Measurements from ENCODE around the gene ASCC1. TPM values are rescaled to one million over a fixed set of nuclear protein-coding genes. Genes with fewer than 3 reads are reported as not detected.

Gene ASCC1
- total RNA-seq, 2 donors from 2014 or later = 14.8 to 38.3 TPM

DNA sequence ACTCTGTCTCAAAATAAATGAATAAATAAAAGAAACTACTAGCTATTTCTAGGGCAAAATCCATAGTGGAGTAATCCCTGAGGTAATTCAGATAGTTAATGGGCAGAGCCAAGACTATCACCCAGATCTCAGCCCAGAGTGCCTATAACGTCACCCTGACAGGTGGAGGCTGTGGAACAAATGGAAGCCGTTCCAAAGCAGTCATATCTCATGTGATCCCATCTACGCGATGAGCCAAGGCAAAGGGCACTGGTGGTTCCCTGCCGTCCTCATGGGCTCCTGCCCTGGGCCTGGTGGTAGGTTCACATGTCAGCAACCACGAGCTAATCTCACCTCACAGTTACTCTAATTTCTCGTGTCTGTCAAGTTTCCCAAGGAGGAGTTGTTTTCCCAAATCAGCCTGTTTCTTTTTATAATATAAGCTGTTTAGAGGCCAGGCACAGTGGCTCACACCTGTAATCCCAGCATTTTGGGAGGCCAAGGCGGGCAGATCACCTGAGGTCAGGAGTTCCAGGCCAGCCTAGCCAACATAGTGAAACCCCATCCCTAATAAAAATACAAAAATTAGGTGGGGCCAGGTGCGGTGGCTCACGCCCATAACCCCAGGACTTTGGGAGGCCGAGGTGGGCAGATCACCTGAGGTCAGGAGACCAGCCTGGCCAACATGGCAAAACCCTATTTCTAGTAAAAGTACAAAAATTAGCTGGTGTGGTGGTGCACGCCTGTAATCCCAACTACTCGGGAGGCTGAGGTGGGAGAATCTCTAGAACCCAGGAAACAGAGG lies 22.5 kb upstream of the ASCC1 start:
- no peak overlapping the region for H3K27ac ChIP-seq
- no peak for TF ChIP-seq POLR2AphosphoS5 (IDR thresholded peaks at IDR 0.05)
- TF ChIP-seq, protein P1, sequence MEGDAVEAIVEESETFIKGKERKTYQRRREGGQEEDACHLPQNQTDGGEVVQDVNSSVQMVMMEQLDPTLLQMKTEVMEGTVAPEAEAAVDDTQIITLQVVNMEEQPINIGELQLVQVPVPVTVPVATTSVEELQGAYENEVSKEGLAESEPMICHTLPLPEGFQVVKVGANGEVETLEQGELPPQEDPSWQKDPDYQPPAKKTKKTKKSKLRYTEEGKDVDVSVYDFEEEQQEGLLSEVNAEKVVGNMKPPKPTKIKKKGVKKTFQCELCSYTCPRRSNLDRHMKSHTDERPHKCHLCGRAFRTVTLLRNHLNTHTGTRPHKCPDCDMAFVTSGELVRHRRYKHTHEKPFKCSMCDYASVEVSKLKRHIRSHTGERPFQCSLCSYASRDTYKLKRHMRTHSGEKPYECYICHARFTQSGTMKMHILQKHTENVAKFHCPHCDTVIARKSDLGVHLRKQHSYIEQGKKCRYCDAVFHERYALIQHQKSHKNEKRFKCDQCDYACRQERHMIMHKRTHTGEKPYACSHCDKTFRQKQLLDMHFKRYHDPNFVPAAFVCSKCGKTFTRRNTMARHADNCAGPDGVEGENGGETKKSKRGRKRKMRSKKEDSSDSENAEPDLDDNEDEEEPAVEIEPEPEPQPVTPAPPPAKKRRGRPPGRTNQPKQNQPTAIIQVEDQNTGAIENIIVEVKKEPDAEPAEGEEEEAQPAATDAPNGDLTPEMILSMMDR (IDR thresholded peaks at IDR 0.05) = no peak
- TF ChIP-seq POLR2A (IDR thresholded peaks at IDR 0.05) = no peak
- H3K4me1 ChIP-seq (replicated peaks) = no peaks in the 10 kb centered on the region
- no peaks in the 10 kb centered on the region for H3K9me3 ChIP-seq
- intact Hi-C loops (cut with DNase I) = no loop called here
- DNase-seq (ENCODE audit: low spot score) = no peak
- H3K4me3 ChIP-seq = no peak overlapping the region
- WGBS = 91% methylated on average over 13 of the region's 13 CpGs
- no peaks in the 10 kb centered on the region for H3K27me3 ChIP-seq (replicated peaks; ENCODE audit: insufficient read depth)
- peaks cover 6 to 9% of the 10 kb centered on the region in 2 donors for H3K36me3 ChIP-seq

DNA sequence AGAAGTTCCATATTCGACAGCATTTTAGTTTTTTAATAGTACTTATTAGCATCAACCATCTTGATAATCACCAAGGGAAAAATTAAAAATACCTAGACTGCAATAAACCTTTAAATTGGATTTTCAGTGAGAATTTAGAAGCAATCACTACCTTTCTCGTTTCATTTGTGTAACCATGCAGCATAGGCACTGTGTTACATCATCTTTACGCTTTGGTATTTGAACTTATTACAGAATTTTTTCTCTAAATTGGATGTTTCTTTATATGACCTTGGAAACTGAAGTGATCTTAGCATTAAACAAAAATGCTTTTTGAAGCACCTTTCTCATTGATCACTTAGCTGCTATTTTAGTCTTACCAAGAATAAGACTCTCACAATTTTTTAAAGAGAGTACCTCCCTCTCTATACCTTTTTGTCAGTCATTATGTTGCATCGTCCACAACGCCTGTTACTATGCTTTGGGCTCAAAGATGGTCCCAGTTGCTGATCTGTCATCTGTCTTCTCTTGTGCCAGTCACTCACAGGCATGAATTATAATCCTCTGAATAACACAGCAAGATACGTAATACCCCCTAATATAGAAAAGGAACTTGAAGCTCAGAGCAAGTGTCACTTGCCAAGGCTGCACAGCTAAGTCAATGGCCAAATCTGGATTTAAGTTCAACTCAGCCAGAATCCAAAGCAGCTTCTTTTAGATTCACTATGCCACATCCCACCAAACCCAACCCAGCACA lies 19.6 kb upstream of the ASCC1 start:
- Histone ChIP-seq H3K27ac (no peak overlapping the region), H3K27me3 (replicated peaks; ENCODE audit: insufficient read depth) (no peaks in the 10 kb centered on the region), H3K36me3 (peaks cover 6 to 19% of the 10 kb centered on the region in 2 donors), H3K9me3 (no peaks in the 10 kb centered on the region), H3K4me1 (replicated peaks) (no peaks in the 10 kb centered on the region), H3K4me3 (no peak overlapping the region)
- TF ChIP-seq, protein P1 (IDR thresholded peaks at IDR 0.05) = no peak
- TF ChIP-seq POLR2A (IDR thresholded peaks at IDR 0.05) (no peak), POLR2AphosphoS5 (IDR thresholded peaks at IDR 0.05) (no peak)
- WGBS = 87% methylated on average over 6 of the region's 6 CpGs
- no peak for DNase-seq (ENCODE audit: low spot score)
- intact Hi-C loops (cut with DNase I) = no loop called here

DNA sequence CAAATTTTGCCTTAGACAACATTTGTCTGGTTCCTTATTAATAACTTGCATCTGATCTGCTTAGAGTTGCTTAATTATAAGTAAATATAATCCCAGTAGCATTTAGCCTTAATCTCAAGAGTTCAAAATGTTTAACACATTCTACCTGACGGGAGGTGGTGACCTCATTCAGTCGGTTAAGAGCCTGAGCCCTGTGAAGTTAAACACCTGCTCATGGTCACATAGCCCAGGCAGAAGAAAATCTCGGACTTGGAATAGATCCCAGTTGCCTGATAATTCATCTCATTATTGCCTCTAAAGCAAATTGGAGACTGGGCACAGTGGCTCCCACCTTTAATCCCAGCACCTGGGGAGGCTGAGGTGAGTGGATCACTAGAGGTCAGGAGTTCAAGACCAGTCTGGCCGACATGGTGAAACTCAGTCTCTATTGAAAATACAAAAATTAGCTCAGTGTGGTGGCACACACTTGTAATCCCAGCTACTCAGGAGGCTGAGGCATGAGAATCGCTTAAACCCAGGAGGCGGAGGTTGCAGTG lies 18.6 kb upstream of the ASCC1 start:
- WGBS = 89% methylated on average over 6 of the region's 6 CpGs
- no peak overlapping the region for H3K27ac ChIP-seq
- H3K36me3 ChIP-seq = peaks cover 6 to 19% of the 10 kb centered on the region in 2 donors
- H3K9me3 ChIP-seq = no peaks in the 10 kb centered on the region
- H3K4me3 ChIP-seq = no peak overlapping the region
- TF ChIP-seq POLR2A (IDR thresholded peaks at IDR 0.05) (no peak), POLR2AphosphoS5 (IDR thresholded peaks at IDR 0.05) (no peak)
- TF ChIP-seq, protein P1 (IDR thresholded peaks at IDR 0.05) = no peak
- intact Hi-C loops (cut with DNase I) = no loop called here
- no peak for DNase-seq (ENCODE audit: low spot score)
- no peaks in the 10 kb centered on the region for H3K27me3 ChIP-seq (replicated peaks; ENCODE audit: insufficient read depth)
- H3K4me1 ChIP-seq (replicated peaks) = no peaks in the 10 kb centered on the region

DNA sequence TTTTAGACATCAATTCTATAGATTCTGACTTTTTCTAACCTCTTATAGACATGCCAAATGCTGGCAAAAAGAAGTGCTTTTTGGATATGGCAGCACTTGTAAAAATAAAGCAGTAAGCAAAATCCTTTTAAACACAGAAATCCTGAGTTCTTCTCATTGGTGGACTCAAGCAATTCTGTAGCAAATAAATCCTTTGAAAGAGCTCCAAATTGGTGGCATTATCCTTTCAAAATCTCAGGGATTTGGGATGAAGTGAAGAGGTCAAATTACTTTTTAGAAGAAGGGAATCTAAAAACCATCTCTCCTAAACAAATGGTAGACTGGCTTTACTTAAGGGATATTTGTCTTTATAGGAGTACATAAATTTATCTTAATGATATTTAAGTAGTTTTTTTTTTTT lies 17.5 kb upstream of the ASCC1 start:
- H3K36me3 ChIP-seq = peaks cover 6 to 19% of the 10 kb centered on the region in 2 donors
- TF ChIP-seq POLR2A (IDR thresholded peaks at IDR 0.05) = no peak
- no peak for TF ChIP-seq POLR2AphosphoS5 (IDR thresholded peaks at IDR 0.05)
- TF ChIP-seq, protein P1 (IDR thresholded peaks at IDR 0.05) = no peak
- H3K4me1 ChIP-seq (replicated peaks) = no peaks in the 10 kb centered on the region
- intact Hi-C loops (cut with DNase I) = no loop called here
- no peak for DNase-seq (ENCODE audit: low spot score)
- no peak overlapping the region for H3K27ac ChIP-seq
- H3K4me3 ChIP-seq = no peak overlapping the region
- no peaks in the 10 kb centered on the region for H3K27me3 ChIP-seq (replicated peaks; ENCODE audit: insufficient read depth)
- H3K9me3 ChIP-seq = no peaks in the 10 kb centered on the region
